HCT116 (cell line): ENCODE results near the gene NUP43.

Experiments used
- CEBPB ChIP-seq: IDR thresholded peaks from 2 replicates; pipeline ENCODE4 v1.6.1; 2012; ENCODE audit warnings: low read depth
- EZH2 ChIP-seq: fragments of 200-600 bp; sonication (generic); IDR thresholded peaks from 2 replicates; pipeline ENCODE4 v1.6.1; 2017; ENCODE audit warnings: antibody characterized with exemption, mixed run types
- EZH2phosphoT487 ChIP-seq: fragments of 200-600 bp; IDR thresholded peaks from 2 replicates; pipeline ENCODE4 v1.6.1; 2018; ENCODE audit warnings: antibody characterized with exemption, borderline replicate concordance
- MAX ChIP-seq: IDR thresholded peaks from 2 replicates; pipeline ENCODE4 v1.6.1; 2012
- POLR2A ChIP-seq: IDR thresholded peaks from 2 replicates; pipeline ENCODE4 v1.7.0; 2011; ENCODE audit warnings: borderline replicate concordance; ENCODE audit not compliant: insufficient read depth, insufficient read length; ENCODE audit errors: extremely low read depth
- RAD21 ChIP-seq: IDR thresholded peaks from 2 replicates; pipeline ENCODE4 v1.6.1; 2012; ENCODE audit warnings: low read depth, mild to moderate bottlenecking
- SP1 ChIP-seq: IDR thresholded peaks from 2 replicates; pipeline ENCODE4 v1.6.1; 2012; ENCODE audit warnings: low read depth
- TCF7L2 ChIP-seq: IDR thresholded peaks from 2 replicates; pipeline ENCODE4 v1.7.0; 2011; ENCODE audit warnings: borderline replicate concordance, inconsistent platforms; ENCODE audit not compliant: insufficient read depth, insufficient read length; ENCODE audit errors: extremely low read depth
- ZNF274 ChIP-seq: fragments of 200-500 bp; sonication (Bioruptor generic); IDR thresholded peaks from 2 replicates; pipeline ENCODE4 v1.6.1; 2014; ENCODE audit warnings: mild to moderate bottlenecking, low read depth, low read length, inconsistent platforms
- TF ChIP-seq, protein P1 (sequence below), 3 experiments: fragments of 200-600 bp in 1 of 3; sonication (generic) in 1 of 3; IDR thresholded peaks in 2 of 3; conservative IDR thresholded peaks in 1 of 3; 2 replicates each; pipeline ENCODE4 v1.5.1; 2012 to 2017; ENCODE audit warnings: low read depth in 2 of 3, low read length in 2 of 3, antibody characterized with exemption in 1 of 3, borderline replicate concordance in 1 of 3, control low read depth in 1 of 3, mild to moderate bottlenecking in 1 of 3, mixed read lengths in 1 of 3, mixed run types in 1 of 3, moderate library complexity in 1 of 3; ENCODE audit not compliant: insufficient read depth in 1 of 3

- TF ChIP-seq EZH2 (no peak), POLR2A (no peak), MAX (no peak), CEBPB (no peak), TCF7L2 (no peak), SP1 (no peak), RAD21 (no peak), ZNF274 (no peak), EZH2phosphoT487 (no peak)
- TF ChIP-seq, protein P1, sequence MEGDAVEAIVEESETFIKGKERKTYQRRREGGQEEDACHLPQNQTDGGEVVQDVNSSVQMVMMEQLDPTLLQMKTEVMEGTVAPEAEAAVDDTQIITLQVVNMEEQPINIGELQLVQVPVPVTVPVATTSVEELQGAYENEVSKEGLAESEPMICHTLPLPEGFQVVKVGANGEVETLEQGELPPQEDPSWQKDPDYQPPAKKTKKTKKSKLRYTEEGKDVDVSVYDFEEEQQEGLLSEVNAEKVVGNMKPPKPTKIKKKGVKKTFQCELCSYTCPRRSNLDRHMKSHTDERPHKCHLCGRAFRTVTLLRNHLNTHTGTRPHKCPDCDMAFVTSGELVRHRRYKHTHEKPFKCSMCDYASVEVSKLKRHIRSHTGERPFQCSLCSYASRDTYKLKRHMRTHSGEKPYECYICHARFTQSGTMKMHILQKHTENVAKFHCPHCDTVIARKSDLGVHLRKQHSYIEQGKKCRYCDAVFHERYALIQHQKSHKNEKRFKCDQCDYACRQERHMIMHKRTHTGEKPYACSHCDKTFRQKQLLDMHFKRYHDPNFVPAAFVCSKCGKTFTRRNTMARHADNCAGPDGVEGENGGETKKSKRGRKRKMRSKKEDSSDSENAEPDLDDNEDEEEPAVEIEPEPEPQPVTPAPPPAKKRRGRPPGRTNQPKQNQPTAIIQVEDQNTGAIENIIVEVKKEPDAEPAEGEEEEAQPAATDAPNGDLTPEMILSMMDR (IDR thresholded peaks at IDR 0.05 in 2 of 3, conservative IDR thresholded peaks at IDR 0.05 in 1 of 3; ENCODE audit: borderline replicate concordance in 1 of 3, insufficient read depth in 1 of 3, low read depth in 2 of 3, low read length in 2 of 3) = no peak
Observed at GRCh38 chr6:149701714-149702113, 44.6 kb downstream of the NUP43 start.
